Heart left ventricle (tissue), 16 donors: ENCODE measurements around the gene NEB. TPM values are rescaled to one million over a fixed set of nuclear protein-coding genes. Genes with fewer than 3 reads are reported as not detected.

Experiments
- ATAC-seq, 4 donors: fragments of 200-7000 bp; cut with Tn5 transposase; one replicate each; pipeline ENCODE4 v1.9.1; 2020 to 2022; ENCODE audit warnings: moderate library complexity in 4 of 4, mild to moderate bottlenecking in 3 of 4, moderate number of reproducible peaks in 1 of 4
- DNase-seq, 5 donors: peaks; one replicate each; pipeline ENCODE4 v3.0.0-alpha.2; 2020
- H3K27ac ChIP-seq, 12 donors: fragments of 200-600 bp; sonication (generic) in 4 of 12; one replicate each; pipeline versions ENCODE4 v1.5.0 to v1.8.0; 2016 to 2022; ENCODE audit warnings: mild to moderate bottlenecking in 2 of 12
- H3K27me3 ChIP-seq, 9 donors: fragments of 200-600 bp; sonication (generic) in 2 of 9; one replicate each; pipeline versions ENCODE4 v1.5.1 to v1.8.0; 2016 to 2022; ENCODE audit warnings: mild to moderate bottlenecking in 3 of 9
- H3K36me3 ChIP-seq, 9 donors: fragments of 200-600 bp; sonication (generic) in 2 of 9; one replicate each; pipeline versions ENCODE4 v1.5.0 to v1.8.0; 2018 to 2022; ENCODE audit warnings: mild to moderate bottlenecking in 2 of 9
- H3K4me1 ChIP-seq, 12 donors: fragments of 200-600 bp; sonication (generic) in 4 of 12; one replicate each; pipeline versions ENCODE4 v1.5.0 to v1.8.0; 2016 to 2022; ENCODE audit warnings: mild to moderate bottlenecking in 3 of 12
- H3K4me3 ChIP-seq, 12 donors: fragments of 200-600 bp; sonication (generic) in 4 of 12; one replicate each; pipeline versions ENCODE4 v1.5.0 to v1.8.0; 2017 to 2022; ENCODE audit warnings: mild to moderate bottlenecking in 9 of 12, moderate library complexity in 4 of 12
- H3K9me3 ChIP-seq, 12 donors: fragments of 200-600 bp; sonication (generic) in 4 of 12; one replicate each; pipeline versions ENCODE4 v1.5.0 to v1.8.0; 2016 to 2022; ENCODE audit warnings: mild to moderate bottlenecking in 1 of 12
- POLR2A ChIP-seq, 2 donors: fragments of 450-650 bp; IDR thresholded peaks; one replicate each; pipeline ENCODE4 v1.6.1; 2017; ENCODE audit warnings: antibody characterized with exemption in 2 of 2, mild to moderate bottlenecking in 2 of 2, moderate library complexity in 2 of 2
- WGBS, 4 donors: extraction: QIAGEN DNeasy Blood & Tissue Kit in 2 of 4; methylation state at CpG; one replicate each; pipeline versions ENCODE4 v1.1.5 to v1.1.7; 2013 to 2018; 5-methylcytosine and 5-hydroxymethylcytosine counted together
- intact Hi-C, 10 donors: fragments of 100-400 bp; cut with DNase I; formaldehyde crosslinking; loops; one replicate each; pipeline versions ENCODE4 v1.11.1 to v1.14.2; 2022
- polyA plus RNA-seq, 2 donors: library from polyadenylated mRNA; stranded (reverse); fragments of 200-250 nt; gene quantifications; one replicate each; pipeline ENCODE4 v1.2.3, GENCODE V29; 2013
- total RNA-seq, 9 donors: library from RNA; depleted of rRNA in 2 of 9; stranded (reverse); fragments of >200 nt in 2 of 9; fragmentation: NEBNext Ultra II Directional in 3 of 9; extraction: Animal tissue kit (Norgen Biotek cat#: 25700) in 3 of 9; gene quantifications; one replicate each; pipeline versions ENCODE4 v1.1.0 to v1.2.4, GENCODE V29; 2016 to 2023
- TF ChIP-seq, protein P1 (sequence below), 12 donors: fragments of 200-600 bp; sonication (generic) in 4 of 12; IDR thresholded peaks; one replicate each; pipeline versions ENCODE4 v1.5.0 to v1.8.0; 2018 to 2022; ENCODE audit warnings: antibody characterized with exemption in 12 of 12, mild to moderate bottlenecking in 5 of 12
- donor health status: ischemic (EF 13 %, LVEDD 7.1; RV severe dilation, severe dysfunction).
- donor health status: healthy with polysubstance abuse.
- donor health status: DM: no; HTN: yes; CAD: no.
- donor health status: DM: no; HTN: no; CAD: no.
- donor health status: ischemic (EF 25% LVEDD 6.9; RV normal size, moderate dysfunction).
- donor health status: ischemic (EF 25% LVEDD 5.7; RV mildly dilated, moderate dysfunction).
- donor health status: healthy.
- donor health status: DM: yes; HTN: yes; CAD: no.
- donor health status: ischemic (EF 35%, LVEDD 5.7; RV mildly dilated, moderate dysfunction).
- donor health status: nonischemic (EF 11% LVEDD 7.7; RV severe dilation, severe dysfunction).
- donor health status: DM: yes; HTN: yes; CAD: no.
- donor health status: PGD.
- donor health status: ischemic (EF 29% LVEDD 5.4; RV normal size, mild dysfunction).
- donor health status: nonischemic (EF 23%, LVEDD 6.1; RV moderate dilation, normal function).

Gene NEB
- total and polyA plus RNA-seq, 11 donors = 0.43 to 23.9 (median 3.0) TPM

DNA sequence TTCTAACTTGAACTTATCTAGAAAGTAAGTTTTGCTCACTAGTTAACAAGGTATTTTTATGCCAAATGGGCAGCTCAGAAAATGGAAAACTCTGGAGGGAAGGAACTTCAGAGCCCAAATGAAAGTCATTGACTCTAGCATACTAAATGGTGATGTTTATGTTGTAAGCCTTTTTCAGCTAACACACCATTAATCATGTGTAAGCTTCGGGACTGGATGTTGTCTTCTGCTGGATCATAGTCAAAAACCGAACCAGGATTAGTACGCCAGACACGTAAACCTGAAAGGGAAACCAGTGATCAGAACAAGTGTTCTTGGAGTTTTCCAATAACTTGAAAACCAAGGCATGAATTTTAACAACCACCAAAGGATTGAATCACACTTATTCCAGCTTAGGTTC is 242.8 kb downstream of the NEB start:
- Histone ChIP-seq H3K4me3 (no peak overlapping the region), H3K27ac (no peak overlapping the region), H3K36me3 (peaks cover 0 to 8% (median 0%) of the 10 kb centered on the region in 9 donors), H3K4me1 (no peaks in the 10 kb centered on the region), H3K9me3 (no peaks in the 10 kb centered on the region), H3K27me3 (no peaks in the 10 kb centered on the region)
- intact Hi-C loops = no loop called here
- WGBS, 4 donors = 92 to 98% (median 95%) methylated on average over 4 of the region's 4 CpGs
- no peak for TF ChIP-seq POLR2A (IDR thresholded peaks at IDR 0.05)
- TF ChIP-seq, protein P1, sequence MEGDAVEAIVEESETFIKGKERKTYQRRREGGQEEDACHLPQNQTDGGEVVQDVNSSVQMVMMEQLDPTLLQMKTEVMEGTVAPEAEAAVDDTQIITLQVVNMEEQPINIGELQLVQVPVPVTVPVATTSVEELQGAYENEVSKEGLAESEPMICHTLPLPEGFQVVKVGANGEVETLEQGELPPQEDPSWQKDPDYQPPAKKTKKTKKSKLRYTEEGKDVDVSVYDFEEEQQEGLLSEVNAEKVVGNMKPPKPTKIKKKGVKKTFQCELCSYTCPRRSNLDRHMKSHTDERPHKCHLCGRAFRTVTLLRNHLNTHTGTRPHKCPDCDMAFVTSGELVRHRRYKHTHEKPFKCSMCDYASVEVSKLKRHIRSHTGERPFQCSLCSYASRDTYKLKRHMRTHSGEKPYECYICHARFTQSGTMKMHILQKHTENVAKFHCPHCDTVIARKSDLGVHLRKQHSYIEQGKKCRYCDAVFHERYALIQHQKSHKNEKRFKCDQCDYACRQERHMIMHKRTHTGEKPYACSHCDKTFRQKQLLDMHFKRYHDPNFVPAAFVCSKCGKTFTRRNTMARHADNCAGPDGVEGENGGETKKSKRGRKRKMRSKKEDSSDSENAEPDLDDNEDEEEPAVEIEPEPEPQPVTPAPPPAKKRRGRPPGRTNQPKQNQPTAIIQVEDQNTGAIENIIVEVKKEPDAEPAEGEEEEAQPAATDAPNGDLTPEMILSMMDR (IDR thresholded peaks at IDR 0.05) = no peak
- ATAC-seq (no peak), DNase-seq (no peak)

DNA sequence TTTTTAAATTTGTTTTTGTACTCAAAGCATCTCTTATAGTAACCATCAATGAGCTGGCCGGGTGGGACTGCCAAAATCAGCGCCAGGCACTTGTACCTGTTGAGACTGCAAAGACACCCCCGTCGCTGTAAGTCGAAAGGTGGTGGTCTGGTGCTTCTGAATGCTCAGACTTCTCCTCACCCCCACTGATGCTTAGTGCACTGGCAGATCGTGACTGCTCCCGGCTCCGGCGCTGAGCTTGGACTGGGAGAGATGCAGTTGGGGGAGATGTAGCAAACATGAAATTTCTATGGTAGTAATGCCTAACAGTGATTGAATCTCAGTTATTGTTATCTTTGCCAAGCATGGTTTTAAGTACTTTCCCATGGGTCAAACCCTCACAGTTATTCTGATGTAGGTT is 244.0 kb downstream of the NEB start:
- intact Hi-C loops = no loop called here
- TF ChIP-seq, protein P1 (IDR thresholded peaks at IDR 0.05) = no peak
- TF ChIP-seq POLR2A (IDR thresholded peaks at IDR 0.05) = no peak
- Histone ChIP-seq H3K4me3 (no peak overlapping the region), H3K27me3 (no peaks in the 10 kb centered on the region), H3K27ac (no peak overlapping the region), H3K36me3 (peaks cover 0 to 17% (median 6%) of the 10 kb centered on the region in 9 donors), H3K9me3 (no peaks in the 10 kb centered on the region), H3K4me1 (no peaks in the 10 kb centered on the region)
- ATAC-seq (no peak), DNase-seq (no peak)
- whole genome bisulfite sequencing, 4 donors = 95 to 97% (median 97%) methylated on average over 9 of the region's 9 CpGs

DNA sequence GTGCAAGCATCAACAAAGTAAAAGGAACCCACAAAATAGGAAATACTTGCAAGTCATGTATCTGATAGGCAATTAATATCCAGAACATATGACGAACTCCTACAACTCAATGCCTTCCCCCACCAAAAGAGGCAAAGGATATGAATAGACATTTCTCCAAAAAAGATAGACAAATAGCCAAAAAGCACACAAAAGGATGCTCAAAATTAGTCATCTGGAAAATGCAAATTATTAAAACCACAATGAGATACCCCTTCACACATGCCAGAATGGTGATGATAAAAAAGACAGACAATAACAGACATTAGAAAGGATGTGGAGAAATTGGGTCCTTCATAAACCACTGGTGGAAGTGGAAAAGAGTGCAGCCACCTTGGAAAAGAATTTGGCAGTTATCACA is 248.2 kb downstream of the NEB start:
- H3K4me3 ChIP-seq = no peak overlapping the region
- H3K36me3 ChIP-seq = peaks cover 0 to 42% (median 26%) of the 10 kb centered on the region in 9 donors
- DNase-seq (no peak), ATAC-seq (no peak)
- no peak overlapping the region for H3K27ac ChIP-seq
- no peaks in the 10 kb centered on the region for H3K4me1 ChIP-seq
- WGBS, 4 donors = 95 to 100% (median 96%) methylated on average over 1 of the region's 1 CpG
- no peak for TF ChIP-seq POLR2A (IDR thresholded peaks at IDR 0.05)
- TF ChIP-seq, protein P1 (IDR thresholded peaks at IDR 0.05) = no peak
- no peaks in the 10 kb centered on the region for H3K27me3 ChIP-seq
- intact Hi-C loops = loop anchor here in 1 of 10 donors (10.0 kb wide), 1 partner anchor 529 kb away; no protein-coding TSS in a partner anchor
- H3K9me3 ChIP-seq = no peaks in the 10 kb centered on the region

DNA sequence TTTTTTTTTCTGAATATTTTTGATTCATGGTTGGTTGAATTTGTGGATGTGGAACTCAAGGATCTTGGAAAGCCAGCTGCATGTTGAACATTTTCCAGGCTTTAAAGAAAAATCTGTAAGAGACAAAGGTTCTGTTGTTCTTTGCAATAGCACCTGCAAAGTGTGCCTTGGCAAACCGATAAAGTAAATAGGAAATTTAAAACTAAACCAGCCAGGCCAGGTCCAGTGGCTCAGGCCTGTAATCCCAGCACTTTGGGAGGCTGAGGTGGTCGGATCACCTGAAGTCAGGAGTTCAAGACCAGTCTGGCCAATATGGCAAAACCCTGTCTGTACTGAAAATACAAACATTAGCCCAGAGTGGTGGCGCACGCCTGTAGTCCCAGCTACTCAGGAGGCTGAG is 250.2 kb downstream of the NEB start:
- Histone ChIP-seq H3K4me1 (no peaks in the 10 kb centered on the region), H3K27ac (no peak overlapping the region), H3K36me3 (peaks cover 0 to 57% (median 40%) of the 10 kb centered on the region in 9 donors), H3K27me3 (no peaks in the 10 kb centered on the region), H3K4me3 (no peak overlapping the region), H3K9me3 (no peaks in the 10 kb centered on the region)
- DNase-seq (no peak), ATAC-seq (no peak)
- 93 to 98% (median 96%) methylated on average over 4 of the region's 4 CpGs for WGBS, 4 donors
- intact Hi-C loops = loop anchor here in 1 of 10 donors (10.0 kb wide), 1 partner anchor 531 kb away; no protein-coding TSS in a partner anchor
- TF ChIP-seq, protein P1 (IDR thresholded peaks at IDR 0.05) = no peak
- TF ChIP-seq POLR2A (IDR thresholded peaks at IDR 0.05) = no peak
